HS-5 (cell line): ENCODE measurements around the gene MRAP.
"Not testable (repeated sequence)": the region's sequence is repeated elsewhere in the genome, so short reads cannot be mapped to it uniquely, and the experiment has no call there.

Experiments used
- DNase-seq: peaks from one replicate; pipeline ENCODE4 v3.0.0-alpha.2; 2012; ENCODE audit warnings: low read depth

MRAP gene

DNA sequence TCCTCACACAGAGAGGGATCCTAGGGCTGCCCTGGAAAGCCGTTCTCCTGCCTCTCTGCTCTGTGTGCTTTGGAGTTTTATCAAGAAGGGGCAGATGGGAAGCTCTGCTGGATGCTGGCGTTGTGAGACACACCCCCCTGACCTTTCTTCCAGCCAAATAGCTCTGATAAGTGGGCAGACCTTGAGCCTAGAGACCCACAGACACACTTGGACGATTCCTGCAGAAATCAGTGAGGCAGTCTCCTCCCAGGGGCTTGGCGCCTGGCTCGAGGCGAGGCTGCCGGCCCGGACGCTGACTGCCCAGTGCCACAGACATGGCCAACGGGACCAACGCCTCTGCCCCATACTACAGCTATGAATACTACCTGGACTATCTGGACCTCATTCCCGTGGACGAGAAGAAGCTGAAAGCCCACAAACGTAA, at the start of gene MRAP:
Gene MRAP, plus strand, starts transcription at position 198 of the 424 bp plus-strand sequence. Its CDS starts 117 bp downstream, at position 315.
- DNase-seq: no peak

- DNase-seq: no peak
Observed at GRCh38 chr21:32249511-32250280, 49.0 kb upstream of the MRAP start.

GRCh38 chr21:32252136-32252535, 46.5 kb upstream of the MRAP start:
- DNase-seq: no peak

DNA sequence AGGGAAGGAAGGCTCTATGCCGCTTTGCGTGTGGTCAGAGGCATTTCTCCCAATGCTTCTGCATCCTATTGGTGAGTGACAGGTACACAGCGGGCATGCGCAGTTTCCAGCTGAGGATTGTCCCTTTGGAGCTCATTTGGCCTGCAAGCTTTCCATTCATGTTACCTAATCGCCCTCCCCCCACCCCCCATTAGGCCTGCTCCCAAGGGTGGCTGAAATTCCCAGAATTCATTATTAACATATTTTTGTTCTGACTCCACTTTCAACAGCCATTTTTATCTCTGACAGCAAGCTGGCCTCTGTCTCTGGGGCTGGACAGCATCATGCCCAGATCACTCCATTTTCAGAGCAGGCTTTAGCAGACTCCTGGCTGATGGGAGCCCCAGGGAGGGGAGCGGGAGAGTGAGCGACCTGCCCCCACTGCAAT, 45.4 kb upstream of the MRAP start:
- no peak for DNase-seq

DNA sequence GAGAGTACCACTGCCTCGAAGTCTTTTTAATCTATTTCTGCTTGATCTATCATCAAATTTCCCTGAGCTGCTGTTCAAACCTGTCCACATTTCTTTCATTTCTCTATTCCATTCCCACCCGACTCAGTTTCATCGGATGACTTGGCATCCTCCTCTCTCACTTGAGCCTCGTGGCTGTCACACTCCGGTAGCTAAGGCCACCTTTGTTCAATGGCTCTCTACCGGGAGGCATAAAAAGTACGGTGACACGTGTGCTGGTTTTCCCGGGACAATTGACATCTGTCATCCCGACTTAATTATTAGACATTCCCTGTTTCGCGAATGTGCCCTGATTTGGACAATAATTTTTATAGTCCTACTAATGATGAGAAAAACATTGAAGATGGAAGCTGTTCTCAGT, 42.4 kb upstream of the MRAP start:
- no peak for DNase-seq

DNA sequence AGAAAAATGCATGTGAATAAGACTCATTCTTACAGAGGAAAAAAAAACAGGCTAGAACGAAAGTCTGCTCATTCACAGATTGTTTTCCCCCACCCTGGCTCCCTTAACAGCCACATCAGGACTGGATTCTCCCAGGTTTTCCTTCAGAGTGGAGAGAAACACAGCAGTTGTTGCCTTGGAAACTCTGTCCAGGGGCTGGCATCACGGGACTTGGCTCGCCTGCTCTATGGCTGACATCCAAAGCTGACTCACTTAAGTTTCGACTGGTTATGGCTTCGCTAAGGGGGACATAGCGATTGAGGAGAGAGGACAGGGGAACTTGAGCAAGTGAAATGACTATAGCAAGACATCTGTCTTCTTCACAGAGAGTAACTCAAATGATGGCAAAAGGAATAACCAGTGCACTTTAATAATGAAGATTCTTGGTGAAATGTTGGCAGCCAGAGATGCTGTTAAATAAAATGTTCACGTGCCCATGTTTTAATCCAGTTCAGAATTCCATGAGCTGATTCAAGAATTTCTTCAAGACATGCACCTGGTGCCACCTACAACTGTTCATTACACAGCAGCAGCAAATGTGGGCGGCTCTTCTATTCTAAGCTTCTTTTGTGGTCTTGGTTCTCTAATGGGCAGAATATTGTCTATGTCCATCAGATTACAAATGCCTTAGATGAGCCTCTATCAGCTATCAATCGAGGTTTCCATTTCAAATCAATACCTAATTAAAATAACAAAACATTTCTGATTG, 41.6 kb upstream of the MRAP start:
- DNase-seq: peak; percentile 58

DNA sequence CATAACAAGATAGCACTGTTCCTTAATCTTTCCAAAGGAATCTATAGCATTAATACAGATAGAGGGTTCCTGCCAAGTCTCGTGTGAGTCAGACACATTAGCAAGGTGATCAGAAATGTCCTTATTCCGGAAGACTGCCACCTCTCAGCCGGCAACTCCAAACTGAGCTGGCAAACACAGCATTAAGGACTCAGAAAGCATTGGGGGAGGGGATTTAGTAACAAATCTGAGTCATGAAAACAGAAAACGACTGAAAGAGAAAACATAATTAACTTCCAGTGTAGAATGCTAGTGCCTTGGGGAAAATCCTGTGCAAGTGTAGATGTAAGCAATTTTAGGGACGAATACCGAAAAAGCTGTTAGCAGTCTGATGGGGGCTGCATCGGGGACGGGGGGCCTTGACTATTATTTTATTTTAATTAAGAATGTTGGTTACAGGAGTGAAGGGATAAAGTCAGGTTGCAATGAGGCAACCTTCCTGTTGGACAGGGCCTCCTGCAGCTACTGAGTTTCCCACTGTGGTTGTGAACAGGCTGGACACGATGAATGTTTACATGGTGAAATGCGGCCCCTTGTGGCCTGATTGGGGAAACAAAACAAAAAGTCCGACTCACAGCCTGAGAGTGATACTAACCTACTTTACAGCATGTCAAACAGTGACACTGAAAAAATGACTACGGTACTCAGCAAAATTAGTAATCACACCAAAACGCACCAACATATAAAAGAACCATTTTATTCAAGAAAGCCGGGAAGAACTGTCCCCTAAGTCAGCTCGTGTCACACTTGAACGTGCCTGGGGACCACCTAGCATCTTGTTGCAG, 40.5 kb upstream of the MRAP start:
- no peak for DNase-seq

DNA sequence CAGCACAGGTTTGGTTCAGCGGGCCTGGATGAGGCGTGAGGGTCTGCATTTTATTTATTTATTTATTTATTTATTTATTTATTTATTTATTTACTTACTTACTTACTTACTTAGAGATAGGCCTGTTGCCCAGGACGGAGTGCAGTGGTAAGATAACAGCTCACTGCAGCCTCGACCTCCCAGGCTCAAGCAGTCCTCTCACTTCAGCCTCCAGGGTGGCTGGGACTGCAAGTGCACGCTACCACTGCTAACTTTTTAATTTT, 39.9 kb upstream of the MRAP start:
- DNase-seq: not testable (repeated sequence)

GRCh38 chr21:32260130-32260529, 38.5 kb upstream of the MRAP start:
- DNase-seq: no peak

DNA sequence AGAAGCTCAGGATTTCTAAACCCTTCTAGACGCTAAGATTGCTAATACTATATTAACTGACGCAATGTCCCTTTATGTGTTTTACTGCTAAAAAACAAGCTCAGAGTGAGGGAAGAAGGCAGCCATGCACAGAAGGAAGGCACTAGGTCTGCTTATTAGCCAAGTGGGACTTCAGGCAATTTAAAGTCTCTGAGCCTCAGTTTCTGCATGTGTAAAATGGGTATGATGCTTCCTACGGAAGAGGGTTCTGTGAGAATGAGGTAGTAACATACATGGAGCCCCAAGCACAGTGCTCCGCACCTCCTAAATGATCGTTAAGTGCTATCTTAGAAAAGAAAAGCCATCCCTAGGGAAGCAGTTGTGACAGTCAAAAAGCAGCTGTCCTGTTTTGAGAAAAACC, 36.7 kb upstream of the MRAP start:
- no peak for DNase-seq

DNA sequence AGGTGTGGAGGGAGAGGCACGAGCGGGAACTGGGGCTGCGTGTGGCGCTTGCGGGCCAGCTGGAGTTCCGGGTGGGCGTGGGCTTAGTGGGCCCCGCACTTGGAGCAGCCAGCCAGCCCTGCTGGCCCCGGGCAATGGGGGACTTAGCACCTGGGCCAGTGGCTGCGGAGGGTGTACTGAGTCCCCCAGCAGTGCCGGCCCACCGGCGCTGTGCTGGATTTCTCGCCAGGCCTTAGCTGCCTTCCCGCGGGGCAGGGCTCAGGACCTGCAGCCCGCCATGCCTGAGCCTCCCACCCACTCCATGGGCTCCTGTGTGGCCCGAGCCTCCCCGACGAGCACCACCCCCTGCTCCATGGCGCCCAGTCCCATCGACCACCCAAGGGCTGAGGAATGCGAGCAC, 33.3 kb upstream of the MRAP start:
- not testable (repeated sequence) for DNase-seq

DNA sequence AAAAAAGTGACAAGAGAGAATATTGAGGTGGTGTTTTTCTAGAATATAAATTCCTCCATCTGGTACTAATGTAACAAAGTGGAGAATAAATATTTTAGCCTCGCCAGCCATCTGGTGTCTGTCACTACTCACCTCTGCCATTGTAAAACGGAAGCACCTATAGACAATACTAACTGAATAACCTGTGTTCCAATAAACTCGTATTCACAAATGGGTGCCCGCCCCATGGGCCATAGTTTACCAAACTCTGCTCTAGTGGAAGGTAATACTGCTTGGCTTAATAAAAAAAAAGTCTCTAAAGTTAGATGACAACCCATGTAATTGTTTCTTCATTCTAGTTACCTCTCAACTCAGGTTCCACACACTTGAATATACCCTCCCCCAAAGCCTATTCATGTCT, 27.9 kb upstream of the MRAP start:
- DNase-seq: no peak

- no peak for DNase-seq
Observed at GRCh38 chr21:32276671-32277070, 22.0 kb upstream of the MRAP start.

DNA sequence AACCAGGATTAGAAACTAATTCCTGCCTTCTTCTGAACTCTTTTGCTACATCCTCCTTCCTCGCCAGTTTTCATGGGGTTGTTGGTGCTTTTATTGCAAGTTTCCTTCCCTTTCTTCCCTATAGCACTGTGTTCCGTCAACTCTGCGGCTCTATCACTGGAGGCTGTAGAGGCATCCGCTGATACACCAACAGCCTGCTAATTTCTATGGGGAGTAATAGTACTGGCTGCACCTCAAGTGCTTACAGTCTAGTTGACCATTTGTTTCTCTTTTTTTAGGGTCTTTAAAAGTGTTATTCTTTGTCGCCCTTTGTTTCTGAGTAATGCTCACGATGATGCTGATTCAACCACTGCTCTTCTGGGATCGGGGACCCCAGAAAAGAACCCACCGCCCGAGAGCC, 20.6 kb upstream of the MRAP start:
- DNase-seq: no peak

DNA sequence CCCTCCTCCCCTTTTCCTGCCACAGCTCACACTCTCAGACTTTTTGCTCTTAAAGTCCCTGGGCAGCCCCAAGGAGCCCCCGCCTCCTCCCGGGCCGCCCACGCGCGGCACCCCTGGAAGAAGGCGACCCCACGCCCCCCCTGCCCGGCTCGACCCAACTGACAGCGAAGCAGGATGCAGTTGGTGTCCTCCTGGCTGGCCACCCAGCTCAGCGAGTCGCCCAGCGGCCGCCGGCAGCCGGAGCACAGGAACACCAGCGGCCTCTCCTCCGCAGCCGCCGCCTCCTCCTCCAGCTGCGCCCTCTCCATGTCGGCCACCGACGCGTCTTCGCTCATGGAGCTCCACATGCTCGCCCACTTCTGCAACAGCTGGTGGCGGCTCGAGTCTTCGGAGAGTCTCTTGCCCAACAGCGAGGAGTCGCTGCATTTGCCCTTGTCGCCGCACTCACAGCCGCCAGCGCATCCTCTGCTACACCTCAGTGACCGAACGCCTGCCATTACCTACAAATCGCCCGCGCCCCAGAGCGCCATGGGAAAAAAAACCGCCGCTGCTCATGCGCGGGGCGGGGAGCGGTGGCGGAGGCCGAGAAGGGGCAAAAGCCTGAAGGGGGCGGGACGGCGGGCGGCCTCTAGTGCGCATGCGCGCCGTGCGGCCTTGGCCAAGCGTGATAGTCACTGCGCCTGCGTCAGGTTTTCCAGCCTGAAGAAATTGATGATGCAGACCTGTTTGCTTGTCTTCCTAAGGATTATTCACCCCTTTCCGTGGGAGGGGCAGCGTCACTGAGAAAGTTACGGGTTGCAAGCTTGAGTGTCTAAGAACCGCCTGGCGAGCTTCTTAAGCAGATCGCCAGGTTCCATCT, 19.9 kb upstream of the MRAP start, which contains the start of gene MIS18A:
Gene MIS18A, minus strand, starts transcription at position 532 of the 859 bp plus-strand sequence. Its CDS starts 35 bp downstream, at position 497.
- DNase-seq: peak; percentile 90

- DNase-seq: no peak
Observed at GRCh38 chr21:32279377-32279680, 19.3 kb upstream of the MRAP start.

GRCh38 chr21:32281531-32281930, 17.1 kb upstream of the MRAP start:
- no peak for DNase-seq

GRCh38 chr21:32282992-32283391, 15.7 kb upstream of the MRAP start:
- DNase-seq: no peak

- no peak for DNase-seq
Observed at GRCh38 chr21:32285476-32285875, 13.2 kb upstream of the MRAP start.

- no peak for DNase-seq
Observed at GRCh38 chr21:32297449-32297848, 1.2 kb upstream of the MRAP start.

DNA sequence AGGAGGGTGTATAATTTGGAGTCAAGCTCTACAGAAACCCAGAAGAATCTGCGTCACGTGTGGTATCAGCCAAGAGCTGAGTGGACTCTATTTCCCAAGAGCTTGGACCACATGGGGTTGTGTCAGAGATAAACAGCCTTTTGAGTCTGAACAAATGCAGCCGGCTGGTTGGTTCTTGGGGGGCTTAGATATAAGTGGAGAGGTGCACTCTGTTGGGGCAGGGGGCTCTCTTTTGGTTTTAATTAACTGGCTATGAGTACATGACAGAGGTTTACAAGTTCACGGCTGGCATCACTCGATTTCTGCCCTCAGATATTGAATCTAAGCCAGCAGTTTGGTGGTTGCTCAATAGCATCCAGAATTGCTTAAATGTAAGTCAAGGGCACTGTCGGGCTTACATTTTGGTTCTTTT, 501 bp upstream of the MRAP start:
- DNase-seq: no peak

- DNase-seq: no peak
Observed at GRCh38 chr21:32299695-32300094, 1.0 kb downstream of the MRAP start.
